Measurements from ENCODE around the gene EXTL1.

EXTL1 gene

GRCh38 chr1:26060832-26061574, 39.4 kb downstream of the EXTL1 start:
- H3K4me3 ChIP-seq (ENCODE audit: low read length) = no peak overlapping the region
- no peak for DNase-seq (ENCODE audit: low read depth)
- no peak for TF ChIP-seq CTCF (conservative IDR thresholded peaks at IDR 0.05; ENCODE audit: low read length)

GRCh38 chr1:26064553-26064952, 43.0 kb downstream of the EXTL1 start:
- no peak for TF ChIP-seq CTCF (conservative IDR thresholded peaks at IDR 0.05; ENCODE audit: low read length)
- DNase-seq (ENCODE audit: low read depth) = no peak
- H3K4me3 ChIP-seq (ENCODE audit: low read length) = no peak overlapping the region

GRCh38 chr1:26066160-26066559, 44.6 kb downstream of the EXTL1 start:
- no peak overlapping the region for H3K4me3 ChIP-seq (ENCODE audit: low read length)
- TF ChIP-seq CTCF (conservative IDR thresholded peaks at IDR 0.05; ENCODE audit: low read length) = no peak
- no peak for DNase-seq (ENCODE audit: low read depth)

GRCh38 chr1:26066857-26067256, 45.3 kb downstream of the EXTL1 start:
- no peak for TF ChIP-seq CTCF (conservative IDR thresholded peaks at IDR 0.05; ENCODE audit: low read length)
- DNase-seq (ENCODE audit: low read depth) = no peak
- H3K4me3 ChIP-seq (ENCODE audit: low read length) = no peak overlapping the region

- no peak within 1 kb of the TSS for H3K4me3 ChIP-seq (ENCODE audit: low read length)
- no peak for DNase-seq (ENCODE audit: low read depth)
- TF ChIP-seq CTCF (conservative IDR thresholded peaks at IDR 0.05; ENCODE audit: low read length) = no peak
Observed at GRCh38 chr1:26067432-26067911, 45.9 kb downstream of the EXTL1 start, which contains the start of gene TRIM63. Gene TRIM63 (minus strand): TSS chr1:26067630. CDS start chr1:26067494, 136 bp downstream.

- TF ChIP-seq CTCF (conservative IDR thresholded peaks at IDR 0.05; ENCODE audit: low read length) = no peak
- DNase-seq (ENCODE audit: low read depth) = no peak
- H3K4me3 ChIP-seq (ENCODE audit: low read length) = no peak overlapping the region
Observed at GRCh38 chr1:26069941-26070295, 48.3 kb downstream of the EXTL1 start.

GRCh38 chr1:26070296-26070962, 48.9 kb downstream of the EXTL1 start:
- no peak for TF ChIP-seq CTCF (conservative IDR thresholded peaks at IDR 0.05; ENCODE audit: low read length)
- no peak overlapping the region for H3K4me3 ChIP-seq (ENCODE audit: low read length)
- no peak for DNase-seq (ENCODE audit: low read depth)

All from AG10803 (cell line).